K562 (cell line): ENCODE results near the gene SST. TPM values are rescaled to one million over a fixed set of nuclear protein-coding genes. Genes with fewer than 3 reads are reported as not detected.

Experiments
- BDP1 ChIP-seq: IDR thresholded peaks from 3 replicates; pipeline ENCODE4 v1.6.1; 2011; ENCODE audit not compliant: insufficient read length, insufficient read depth
- CC2D1A ChIP-seq: fragments of 450-650 bp; IDR thresholded peaks from 2 replicates; pipeline ENCODE4 v1.6.1; 2017; ENCODE audit warnings: mild to moderate bottlenecking
- ESRRA ChIP-seq: fragments of 450-650 bp; IDR thresholded peaks from 2 replicates; pipeline ENCODE4 v1.6.1; 2014; ENCODE audit warnings: low read depth, mild to moderate bottlenecking, moderate library complexity, borderline replicate concordance
- MEF2D ChIP-seq: conservative IDR thresholded peaks from 2 replicates; pipeline ENCODE4 v1.6.1; 2016; ENCODE audit warnings: low read depth, missing genetic modification characterization, missing compliant biosample characterization
- NFRKB ChIP-seq: fragments of 450-650 bp; IDR thresholded peaks from 2 replicates; pipeline ENCODE4 v1.6.1; 2016; ENCODE audit warnings: low read depth
- RREB1 ChIP-seq: fragments of 250-450 bp; sonication (Bioruptor Pico); IDR thresholded peaks from 2 replicates; pipeline ENCODE4 v1.4.0; 2020
- SMAD3 ChIP-seq: fragments of 450-650 bp; formaldehyde crosslinking; conservative IDR thresholded peaks from 2 replicates; pipeline ENCODE4 v1.4.0; 2020; ENCODE audit warnings: mild to moderate bottlenecking
- polyA plus RNA-seq, 8 experiments: library from polyadenylated mRNA; depleted of rRNA in 4 of 8; stranded (reverse) in 5 of 8; unstranded in 3 of 8; fragments of >200 nt; fragmentation: Nextera tagmentation in 2 of 8; fragmentation: Illumina TruSeq in 1 of 8; extraction: Ambion mirVana in 2 of 8; extraction: Trizol in 1 of 8; gene quantifications; 2 replicates each; pipeline versions ENCODE4 v1.2.1 to v1.2.3, GENCODE V29; 2011 to 2014; ENCODE audit warnings: inconsistent platforms in 1 of 8, missing spikeins in 1 of 8
- total RNA-seq, 7 experiments: library from RNA; depleted of rRNA in 6 of 7; stranded (reverse); fragments of >200 nt in 6 of 7; fragmentation: Illumina TruSeq in 2 of 7; extraction: Trizol in 2 of 7; gene quantifications; 2 replicates each; pipeline versions ENCODE4 v1.2.1 to v1.2.3, GENCODE V29; 2011 to 2021; ENCODE audit warnings: low replicate concordance in 1 of 7

The SST gene
- total and polyA plus RNA-seq, 9 of the 15 experiments (the other 6 are each of a cell fraction or from before 2014, with no cell fraction given) = not detected

GRCh38 chr3:187719628-187720336 is 49.6 kb upstream of the SST start (continued):
- TF ChIP-seq RREB1 (no peak), CC2D1A (no peak), BDP1 (no peak), NFRKB (no peak), ESRRA (no peak), SMAD3 (CRISPR knock-in tag) (no peak), MEF2D (no peak)
